ENCODE measurements around the gene ZNF415.
"Not testable (repeated sequence)": the region's sequence is repeated elsewhere in the genome, so short reads cannot be mapped to it uniquely, and the experiment has no call there.

The ZNF415 gene

DNA sequence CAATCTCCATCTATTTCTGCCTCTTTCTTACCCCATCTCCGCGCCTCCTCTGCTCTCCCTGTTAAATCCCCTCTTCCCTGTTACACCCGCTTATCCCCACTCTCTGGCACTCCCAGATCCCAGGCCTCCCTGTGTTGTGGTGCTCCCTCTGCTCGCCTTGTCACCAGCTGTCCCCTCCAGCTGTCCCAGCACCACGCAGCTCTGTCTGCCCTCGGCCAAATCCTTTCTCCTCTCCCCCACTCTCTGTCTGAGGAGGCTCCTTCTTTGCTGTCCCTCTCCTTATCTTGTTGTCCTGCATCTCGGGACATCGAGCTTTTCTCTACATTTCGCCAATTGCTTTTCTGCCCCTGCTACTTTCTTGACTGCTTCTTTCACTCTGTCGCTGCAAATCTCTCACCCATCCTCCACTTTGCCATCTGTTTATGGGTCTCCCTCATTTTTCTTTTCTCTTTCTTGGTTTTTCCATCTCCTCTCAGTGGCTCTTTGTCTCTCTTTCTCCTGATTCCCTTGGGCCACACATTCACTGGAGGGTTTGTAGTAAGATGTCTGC, 30.4 kb downstream of the ZNF415 start:
- DNase-seq, result no peak

DNA sequence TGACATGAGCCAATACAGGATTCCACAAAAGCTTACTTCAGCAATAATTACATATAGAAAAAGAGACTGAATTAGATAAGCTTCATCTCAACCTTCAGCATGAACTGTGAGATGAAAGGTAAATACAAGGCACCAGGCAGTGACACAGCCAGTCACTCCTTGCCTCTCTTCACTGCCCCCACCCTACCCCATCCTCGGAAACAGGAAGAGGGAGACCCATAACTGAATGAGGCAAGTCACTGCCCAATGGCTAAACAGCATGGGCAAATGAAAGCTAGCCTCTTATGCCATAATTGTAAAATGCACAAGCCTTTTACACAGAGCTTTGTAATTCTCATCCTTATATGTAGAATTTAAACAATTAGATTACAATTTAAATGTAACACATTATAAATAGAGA, 31.2 kb downstream of the ZNF415 start:
- DNase-seq, result no peak

DNA sequence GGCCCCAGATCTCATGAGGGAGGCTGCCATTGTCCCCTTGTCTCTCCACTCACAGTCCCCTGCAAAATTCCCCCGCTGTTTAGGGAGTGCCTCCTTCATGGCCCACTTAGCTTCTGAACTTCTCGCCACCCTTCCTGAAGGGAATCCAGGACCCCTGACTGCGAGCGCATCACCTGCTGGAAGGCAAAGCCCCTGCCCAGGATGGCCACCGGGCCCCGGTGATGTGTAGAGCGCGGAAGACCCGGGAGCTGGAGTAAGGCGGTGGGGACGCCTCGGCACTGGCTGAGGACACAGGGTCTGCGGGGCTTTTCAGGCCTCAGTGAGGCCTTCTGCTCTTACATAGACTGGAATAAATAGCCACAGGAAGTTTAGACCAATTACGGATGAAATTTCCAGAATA, 34.1 kb downstream of the ZNF415 start:
- DNase-seq, result not testable (repeated sequence)

DNA sequence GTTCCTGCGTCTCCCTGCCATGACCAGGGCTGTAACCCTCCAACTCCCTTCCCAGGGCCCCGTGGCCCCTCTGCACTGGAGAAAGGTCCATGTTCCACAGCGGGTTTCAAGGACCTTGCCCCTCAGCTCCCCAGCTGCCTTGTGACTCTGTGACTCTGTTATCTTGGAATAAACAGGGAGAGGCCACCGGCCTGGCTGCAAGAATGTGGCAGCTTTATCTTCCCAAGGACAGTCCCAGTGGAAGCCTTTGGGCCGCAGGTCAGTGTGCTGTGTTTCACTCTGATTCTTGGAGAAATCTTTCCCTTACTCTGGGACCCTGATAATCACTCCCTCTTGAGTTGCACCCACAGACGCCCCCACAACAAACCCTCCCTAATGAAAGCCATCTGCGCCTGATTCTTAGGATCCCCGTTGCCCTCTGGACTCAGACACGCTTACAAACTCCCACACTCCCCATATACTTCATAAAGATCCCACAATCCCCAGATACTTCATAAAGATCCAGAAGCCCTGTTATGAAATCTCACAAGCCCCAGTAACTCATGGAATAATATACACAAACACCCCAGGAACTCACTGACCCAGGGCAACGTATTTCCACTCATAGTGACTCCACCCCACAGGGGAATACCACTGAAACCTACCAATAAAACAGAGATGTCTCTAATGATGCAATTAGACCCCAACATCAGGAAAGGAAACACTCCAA, 35.6 kb downstream of the ZNF415 start:
- not testable (repeated sequence) for DNase-seq

DNA sequence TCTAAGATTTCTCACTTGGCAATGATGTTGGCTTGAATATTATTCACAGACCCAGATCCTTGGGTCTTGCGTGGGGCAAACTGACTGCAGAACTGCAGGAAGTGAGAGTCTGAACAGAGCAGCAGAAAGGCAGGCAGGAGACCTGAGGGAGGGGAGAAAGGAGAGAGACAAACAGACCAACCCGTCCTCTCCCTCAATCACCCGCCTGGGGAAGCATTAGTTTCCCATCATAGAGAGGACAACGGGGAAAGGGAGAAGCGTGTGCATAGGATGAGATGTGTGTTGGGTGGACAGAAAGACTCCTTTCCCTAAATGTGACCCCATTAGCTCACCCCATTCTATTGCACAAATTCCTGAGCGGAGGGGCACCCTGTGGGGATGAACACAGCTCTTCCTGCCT, 36.1 kb downstream of the ZNF415 start:
- DNase-seq, result not testable (repeated sequence)

DNA sequence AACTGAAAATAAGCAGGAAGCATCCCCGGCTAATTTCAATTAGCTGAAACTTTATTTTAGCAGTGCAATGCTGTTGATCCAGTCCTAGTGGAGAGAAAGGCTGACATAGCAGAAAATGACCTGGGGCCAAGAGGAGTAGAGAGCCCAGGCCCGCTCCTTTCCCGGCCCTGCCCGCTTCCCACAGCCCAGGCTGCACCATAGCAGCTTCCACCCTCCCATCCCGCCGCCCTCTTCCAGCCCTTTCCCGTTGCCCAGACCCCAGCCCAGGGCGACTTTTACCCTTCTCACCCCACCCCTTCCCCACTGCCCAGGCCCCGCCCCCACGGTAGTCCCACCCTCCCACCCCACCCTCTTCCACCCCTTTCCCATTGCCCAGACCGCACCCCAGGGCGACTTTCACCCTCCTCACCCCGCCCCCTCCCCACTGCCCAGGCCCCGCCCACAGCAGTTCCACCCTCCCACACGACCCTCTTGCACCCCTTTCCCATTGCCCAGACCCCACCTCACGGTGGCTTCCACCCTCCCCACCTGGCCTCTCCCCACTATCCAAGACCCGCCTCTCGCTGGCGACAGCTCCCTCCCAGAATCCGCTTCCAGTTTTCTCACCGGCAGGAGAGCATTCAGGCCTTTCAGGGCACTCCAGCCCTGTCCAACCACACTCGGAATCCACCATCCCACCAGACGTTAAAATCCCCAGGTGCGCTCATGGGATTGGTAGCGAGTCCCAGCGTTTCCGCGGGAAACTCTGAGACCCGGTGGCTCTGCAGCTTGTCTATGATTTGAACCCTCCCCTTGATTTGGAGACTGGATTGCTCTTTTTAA, 37.7 kb downstream of the ZNF415 start:
- DNase-seq, result no peak

DNA sequence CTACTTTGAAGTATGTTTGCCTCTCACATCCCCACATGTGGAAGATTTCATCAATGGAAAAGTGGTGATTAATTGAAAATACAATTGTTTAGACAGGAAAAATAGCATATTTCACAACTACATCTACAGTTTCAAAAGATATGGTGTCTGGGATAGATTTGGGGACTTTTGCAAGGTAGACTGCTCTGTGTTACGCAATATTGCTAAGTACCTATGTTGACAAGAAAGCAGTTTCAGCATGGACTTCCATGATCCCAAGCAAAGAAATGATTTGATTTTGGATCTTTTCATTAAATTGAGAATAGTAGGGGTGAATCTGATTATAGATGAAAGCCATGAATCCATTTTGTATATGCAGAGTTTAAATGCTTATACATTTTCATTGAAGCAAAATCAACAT, 40.0 kb downstream of the ZNF415 start:
- DNase-seq, result no peak

DNA sequence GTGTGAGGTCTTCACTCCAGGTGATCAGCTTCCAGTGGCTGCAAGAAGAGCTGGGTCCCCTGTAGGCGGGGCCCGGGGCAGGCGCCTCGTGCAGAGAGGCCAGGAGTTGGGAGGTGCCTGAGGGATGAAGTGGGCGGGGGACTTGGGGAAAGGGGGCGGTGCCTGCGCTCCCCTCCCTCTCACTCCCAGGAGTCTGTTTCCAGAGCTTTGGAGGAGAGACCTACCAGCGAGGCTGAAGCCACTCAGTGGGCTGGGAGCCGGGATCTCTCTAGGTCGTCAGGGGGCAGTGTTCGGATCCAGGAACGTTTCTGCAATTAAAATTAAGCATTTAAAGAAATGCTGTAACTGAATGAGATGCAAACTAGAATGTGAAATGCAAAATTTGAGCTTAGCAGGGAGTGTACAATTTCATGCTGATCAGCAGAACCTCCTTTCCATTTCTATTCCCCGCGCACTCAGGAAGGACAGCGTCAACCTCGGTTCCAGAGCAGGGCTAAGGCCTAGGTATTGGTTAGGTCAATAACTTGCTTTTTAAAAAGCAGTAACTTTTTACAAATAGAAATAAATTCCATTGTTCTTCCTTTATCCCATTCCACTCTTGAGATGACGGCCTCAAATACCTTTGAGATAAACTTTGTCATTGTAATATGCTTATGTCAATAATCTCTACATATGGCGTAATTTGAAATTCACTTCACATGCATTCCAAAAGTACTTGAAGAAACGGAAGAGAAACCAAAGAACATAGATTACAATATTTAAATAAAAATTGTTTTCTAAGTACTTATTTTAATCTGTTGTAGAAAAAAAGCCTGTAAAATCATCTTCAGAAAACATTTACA, 41.1 kb downstream of the ZNF415 start:
- no peak for DNase-seq

DNA sequence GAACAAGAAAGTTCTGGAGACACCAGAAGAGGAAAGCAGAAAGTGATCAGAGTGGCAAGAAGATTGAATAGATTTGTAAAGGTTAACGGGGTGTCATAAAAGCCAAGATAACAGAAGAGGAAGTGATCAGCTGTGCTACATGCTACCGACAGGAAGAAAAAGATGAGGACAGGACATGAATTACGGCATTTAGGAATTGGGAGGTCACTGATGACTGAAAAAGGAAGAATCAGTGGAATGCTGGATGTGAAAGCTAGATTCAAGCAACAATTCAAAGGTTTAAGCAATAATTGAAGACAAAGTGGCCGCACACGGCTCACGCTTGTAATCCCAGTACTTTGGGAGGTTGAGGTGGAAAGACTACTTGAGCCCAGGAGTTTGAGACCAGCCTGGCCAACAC, 44.6 kb downstream of the ZNF415 start:
- DNase-seq, result no peak

DNA sequence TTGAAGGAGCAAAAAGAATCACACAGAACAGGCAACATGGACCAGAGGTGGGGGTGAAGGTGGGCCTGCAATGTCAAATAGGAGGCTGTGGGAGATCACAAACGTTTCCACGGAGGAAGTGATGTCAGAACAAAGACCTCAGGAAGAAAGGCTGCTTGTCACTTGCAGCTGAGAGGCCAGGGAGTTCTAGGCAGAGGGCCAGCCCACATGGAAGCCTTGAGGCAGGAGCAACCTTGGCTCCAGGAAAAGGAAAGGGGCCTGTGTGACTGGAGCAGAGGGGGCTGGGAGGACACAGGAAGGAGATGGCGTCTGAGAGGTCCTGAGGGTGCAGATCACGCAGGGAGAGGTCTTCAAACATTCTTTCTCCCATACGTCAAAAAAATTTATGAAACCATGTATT, 45.8 kb downstream of the ZNF415 start:
- DNase-seq, result no peak

DNA sequence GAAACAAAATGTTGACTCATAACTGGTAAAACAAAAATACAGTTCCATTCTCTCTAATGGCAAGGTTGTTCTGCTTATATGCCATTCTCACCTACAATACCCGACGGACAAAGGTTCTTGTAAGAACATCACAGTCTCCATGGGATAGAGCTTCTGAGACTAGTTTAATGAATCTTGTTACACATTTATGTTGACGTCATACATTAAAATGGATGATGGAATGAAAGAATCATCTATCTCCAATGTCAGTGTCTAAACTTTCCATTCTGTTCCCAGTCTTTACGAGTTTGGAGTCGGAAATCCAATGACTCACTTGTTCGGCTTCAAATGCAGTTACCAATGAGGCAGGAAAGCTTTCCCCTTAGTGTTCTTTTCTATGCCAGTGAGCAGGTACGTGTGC, 47.2 kb downstream of the ZNF415 start:
- DNase-seq, result no peak

DNA sequence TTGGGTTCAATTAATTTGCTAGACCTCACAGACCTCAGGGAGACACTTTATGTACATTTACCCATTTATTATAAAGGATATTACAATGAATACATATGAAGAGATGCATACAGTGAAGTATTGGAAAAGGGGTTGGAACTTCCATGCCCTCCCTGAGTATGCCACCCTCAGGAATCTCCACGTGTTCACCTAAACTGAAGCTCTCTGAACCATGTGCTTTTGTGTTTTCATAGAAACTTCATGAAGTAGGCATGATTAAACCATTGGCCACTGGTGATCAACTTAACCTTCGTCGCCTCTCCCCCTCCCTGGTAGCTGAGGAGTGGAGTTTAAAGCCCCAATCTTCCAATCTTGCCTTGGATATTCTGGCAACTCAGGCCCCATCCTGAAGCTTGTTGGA, 49.8 kb downstream of the ZNF415 start:
- DNase-seq, result no peak

DNA sequence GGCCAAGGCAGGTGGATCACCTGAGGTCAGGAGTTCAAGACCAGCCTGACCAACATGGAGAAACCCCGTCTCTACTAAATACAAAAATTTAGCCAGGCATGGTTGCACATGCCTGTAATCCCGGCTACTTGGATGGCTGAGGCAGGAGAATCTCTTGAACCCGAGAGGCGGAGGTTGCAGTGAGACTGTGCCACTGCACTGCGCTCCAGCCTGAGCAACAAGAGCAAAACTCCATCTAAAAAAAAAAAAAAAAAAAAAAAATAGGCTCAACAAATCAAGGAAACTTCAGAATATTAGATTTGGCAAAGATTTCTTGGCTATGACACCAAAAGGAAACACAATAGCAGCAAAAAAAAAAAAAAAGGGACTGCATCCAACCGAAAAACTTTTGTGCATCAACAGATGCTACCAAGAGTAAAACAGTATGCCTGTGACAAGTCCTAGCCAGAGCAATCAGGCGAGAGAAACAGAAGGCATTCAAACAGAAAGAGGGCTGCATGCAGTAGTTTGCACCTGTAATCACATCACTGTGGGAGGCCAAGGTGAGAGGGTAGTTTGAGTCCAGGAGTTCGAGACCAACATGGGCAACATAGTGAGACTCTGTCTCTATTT, 53.3 kb downstream of the ZNF415 start:
- no peak for DNase-seq

DNA sequence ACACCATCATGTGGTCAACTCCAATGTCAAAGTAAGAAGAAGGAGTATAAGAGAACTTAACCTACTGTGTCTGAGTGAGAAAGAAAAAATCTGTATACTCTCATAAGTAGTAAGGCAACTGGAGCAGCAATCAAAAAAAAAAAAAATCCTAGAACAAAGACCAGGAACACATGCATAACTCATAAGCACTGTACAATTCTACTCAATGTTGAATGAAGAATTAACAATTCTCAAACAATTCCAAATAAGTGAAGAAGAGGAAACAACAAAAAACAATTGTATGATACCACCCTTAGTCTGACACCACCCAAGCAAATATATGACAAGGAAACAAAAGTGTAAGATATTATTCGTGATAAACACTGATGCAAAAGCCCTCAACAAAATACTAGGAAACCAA, 54.0 kb downstream of the ZNF415 start:
- DNase-seq, result no peak

DNA sequence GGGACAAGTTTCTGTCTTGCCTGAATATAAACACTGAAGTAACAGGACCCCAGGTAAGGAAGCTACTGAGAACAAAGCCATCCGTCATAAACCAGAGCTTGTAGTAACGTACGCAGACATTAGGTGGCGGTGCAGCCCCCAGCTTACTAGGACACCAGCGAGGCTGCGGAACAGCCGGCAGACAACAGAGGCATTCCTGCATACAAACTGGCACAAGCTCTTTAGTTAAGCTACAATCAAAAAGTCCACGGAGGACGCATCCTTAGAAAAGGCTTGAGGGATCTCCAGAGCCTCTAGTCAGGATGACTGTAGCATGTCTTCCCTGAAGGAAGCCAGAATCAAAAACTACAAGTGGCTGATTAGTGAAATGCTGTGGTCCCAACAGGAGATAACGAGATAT, 55.7 kb downstream of the ZNF415 start:
- no peak for DNase-seq

DNA sequence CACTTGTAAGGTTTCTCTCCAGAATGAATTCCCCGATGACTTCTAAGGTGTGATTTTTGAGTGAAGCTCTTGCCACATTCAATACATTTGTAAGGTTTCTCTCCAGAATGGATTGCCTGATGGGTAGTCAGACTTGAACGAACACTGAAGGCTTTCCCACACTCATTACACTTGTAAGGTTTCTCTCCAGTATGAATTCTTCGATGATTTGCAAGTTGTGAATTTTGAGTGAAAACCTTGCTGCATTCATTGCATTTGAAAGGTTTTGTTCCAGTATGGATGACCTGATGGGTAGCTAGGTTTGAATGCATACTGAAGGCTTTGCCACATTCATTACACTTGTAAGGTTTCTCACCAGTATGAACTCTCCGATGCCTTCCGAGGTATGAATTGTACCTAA, 63.9 kb downstream of the ZNF415 start:
- no peak for DNase-seq

DNA sequence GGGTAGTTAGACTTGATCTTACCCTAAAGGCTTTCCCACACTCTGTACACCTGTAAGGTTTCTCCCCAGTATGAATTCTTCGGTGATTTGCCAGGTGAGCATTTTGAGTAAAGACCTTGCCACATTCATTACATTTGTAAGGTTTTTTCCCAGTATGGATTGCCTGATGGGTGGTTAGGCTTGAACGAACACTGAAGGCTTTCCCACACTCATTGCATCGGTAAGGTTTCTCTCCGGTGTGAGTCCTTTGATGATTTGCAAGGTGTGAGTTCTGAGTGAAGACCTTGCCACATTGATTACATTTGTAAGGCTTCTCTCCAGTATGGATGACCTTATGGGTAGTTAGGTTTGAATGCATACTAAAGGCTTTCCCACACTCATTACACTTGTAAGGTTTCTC, 64.5 kb downstream of the ZNF415 start:
- no peak for DNase-seq

DNA sequence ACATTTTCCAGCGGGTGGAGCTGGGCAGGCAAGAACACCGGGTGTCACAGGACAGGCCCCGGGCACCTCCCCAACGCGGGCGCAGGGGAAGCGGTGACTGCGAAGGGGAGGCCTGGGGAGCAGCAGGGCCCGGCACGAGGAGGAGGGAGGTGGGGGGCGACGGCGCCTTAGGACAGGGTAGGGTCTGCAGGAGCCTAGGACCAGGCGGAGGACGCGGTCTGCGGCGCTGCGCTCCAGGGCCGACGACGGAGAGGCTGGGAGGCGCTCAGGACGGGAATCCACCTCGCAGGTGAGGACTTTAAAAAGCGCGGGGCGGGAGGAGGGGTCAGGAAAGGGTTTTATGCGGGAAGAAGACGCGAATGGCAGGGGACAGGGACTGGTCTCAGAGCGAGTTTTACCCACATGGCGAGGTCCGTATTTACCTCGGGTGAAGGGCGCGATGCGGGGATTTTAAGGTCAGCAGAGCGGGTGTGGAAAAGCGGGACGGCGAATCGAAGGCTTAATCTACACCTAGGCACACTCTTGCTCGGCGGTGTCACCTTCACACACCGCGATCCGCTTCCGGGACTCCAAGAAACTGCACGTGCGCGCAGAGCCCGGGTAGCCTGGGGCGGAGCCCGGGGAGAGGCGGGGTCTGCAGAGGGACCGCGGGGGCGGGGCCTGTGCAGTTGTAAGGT, 74.7 kb downstream of the ZNF415 start:
- DNase-seq, result no peak

Measured in CD4-positive, alpha-beta T cell treated with Interleukin-21 for 1 hour (primary cell).